GM13977 (cell line): ENCODE results near the gene DUSP5.

ENCODE experiments used
- DNase-seq: peaks from one replicate; pipeline ENCODE4 v3.0.0; 2012; ENCODE audit warnings: low spot score
- in situ Hi-C: fragments of 300-500 bp; cut with MboI; formaldehyde crosslinking; loops from one replicate; pipeline ENCODE4 v1.12.0; 2022; ENCODE audit warnings: low sequenced_read_pairs, low pct_unique_long_range_greater_than_20kb, mixed read lengths, inconsistent platforms; ENCODE audit not compliant: unreplicated experiment
- TF ChIP-seq, protein P1 (sequence below): IDR thresholded peaks from 2 replicates; pipeline ENCODE4 v1.5.1; 2012; ENCODE audit warnings: mild to moderate bottlenecking, control low read depth; ENCODE audit not compliant: insufficient read depth; ENCODE audit errors: extremely low read depth, missing control alignments

DUSP5 gene

GRCh38 chr10:110514848-110515247 lies 17.1 kb downstream of the DUSP5 start:
- TF ChIP-seq, protein P1, sequence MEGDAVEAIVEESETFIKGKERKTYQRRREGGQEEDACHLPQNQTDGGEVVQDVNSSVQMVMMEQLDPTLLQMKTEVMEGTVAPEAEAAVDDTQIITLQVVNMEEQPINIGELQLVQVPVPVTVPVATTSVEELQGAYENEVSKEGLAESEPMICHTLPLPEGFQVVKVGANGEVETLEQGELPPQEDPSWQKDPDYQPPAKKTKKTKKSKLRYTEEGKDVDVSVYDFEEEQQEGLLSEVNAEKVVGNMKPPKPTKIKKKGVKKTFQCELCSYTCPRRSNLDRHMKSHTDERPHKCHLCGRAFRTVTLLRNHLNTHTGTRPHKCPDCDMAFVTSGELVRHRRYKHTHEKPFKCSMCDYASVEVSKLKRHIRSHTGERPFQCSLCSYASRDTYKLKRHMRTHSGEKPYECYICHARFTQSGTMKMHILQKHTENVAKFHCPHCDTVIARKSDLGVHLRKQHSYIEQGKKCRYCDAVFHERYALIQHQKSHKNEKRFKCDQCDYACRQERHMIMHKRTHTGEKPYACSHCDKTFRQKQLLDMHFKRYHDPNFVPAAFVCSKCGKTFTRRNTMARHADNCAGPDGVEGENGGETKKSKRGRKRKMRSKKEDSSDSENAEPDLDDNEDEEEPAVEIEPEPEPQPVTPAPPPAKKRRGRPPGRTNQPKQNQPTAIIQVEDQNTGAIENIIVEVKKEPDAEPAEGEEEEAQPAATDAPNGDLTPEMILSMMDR, result no peak
- in situ Hi-C loops, result no loop called here
- DNase-seq, result no peak

- TF ChIP-seq, protein P1, result no peak
- DNase-seq, result no peak
- in situ Hi-C loops, result no loop called here
These were observed 19.2 kb downstream of the DUSP5 start for GRCh38 chr10:110516815-110517492.

DNA sequence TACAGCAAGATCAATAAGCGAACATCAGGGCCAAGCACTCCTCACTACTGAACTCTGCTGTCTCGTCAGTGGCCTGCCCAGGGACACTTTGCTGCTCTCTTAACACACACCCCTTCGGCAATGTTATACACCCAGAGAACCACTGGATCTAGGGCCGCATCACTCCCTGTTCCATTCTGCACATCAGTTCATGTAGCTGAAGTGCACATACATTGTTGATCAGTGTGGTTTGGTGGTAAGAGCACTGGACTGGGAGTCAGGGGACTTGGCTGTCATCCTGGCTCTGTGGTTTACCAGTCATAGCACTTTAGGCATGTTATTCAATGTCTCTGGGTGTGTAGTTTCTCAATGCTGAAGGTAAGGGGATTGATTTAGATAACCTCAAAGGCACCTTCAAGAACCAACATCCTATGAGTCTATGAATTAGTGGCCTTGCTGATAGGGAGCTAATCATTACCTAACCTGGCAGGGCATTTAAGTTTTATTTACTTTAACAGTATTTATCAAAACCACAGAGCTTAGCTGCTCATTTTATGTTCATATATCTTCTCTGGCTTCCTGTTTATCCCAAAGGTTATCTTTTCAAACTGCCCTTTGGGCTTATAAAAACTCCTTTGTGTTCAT lies 24.8 kb downstream of the DUSP5 start:
- in situ Hi-C loops, result no loop called here
- DNase-seq, result no peak
- TF ChIP-seq, protein P1, result no peak

DNA sequence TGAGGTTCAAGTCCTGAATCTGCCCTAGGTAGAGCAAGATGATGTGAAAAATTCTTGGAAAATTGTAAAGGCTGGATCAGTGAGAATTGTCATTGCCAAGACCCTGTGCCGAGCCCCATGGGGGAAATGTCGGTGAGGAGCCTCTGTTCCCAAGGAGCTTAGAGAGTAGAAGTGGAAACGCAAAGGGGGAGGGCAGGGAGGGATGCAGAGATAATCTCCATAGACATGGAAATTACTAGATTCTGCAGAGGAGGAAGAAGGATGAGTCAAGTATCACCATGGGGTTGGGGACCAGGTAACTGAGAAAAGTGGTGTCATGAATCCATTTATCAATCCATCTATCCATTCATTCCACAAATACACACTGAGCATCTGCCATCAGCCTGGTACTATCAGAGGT lies 26.0 kb downstream of the DUSP5 start:
- in situ Hi-C loops, result no loop called here
- TF ChIP-seq, protein P1, result no peak
- DNase-seq, result no peak

DNA sequence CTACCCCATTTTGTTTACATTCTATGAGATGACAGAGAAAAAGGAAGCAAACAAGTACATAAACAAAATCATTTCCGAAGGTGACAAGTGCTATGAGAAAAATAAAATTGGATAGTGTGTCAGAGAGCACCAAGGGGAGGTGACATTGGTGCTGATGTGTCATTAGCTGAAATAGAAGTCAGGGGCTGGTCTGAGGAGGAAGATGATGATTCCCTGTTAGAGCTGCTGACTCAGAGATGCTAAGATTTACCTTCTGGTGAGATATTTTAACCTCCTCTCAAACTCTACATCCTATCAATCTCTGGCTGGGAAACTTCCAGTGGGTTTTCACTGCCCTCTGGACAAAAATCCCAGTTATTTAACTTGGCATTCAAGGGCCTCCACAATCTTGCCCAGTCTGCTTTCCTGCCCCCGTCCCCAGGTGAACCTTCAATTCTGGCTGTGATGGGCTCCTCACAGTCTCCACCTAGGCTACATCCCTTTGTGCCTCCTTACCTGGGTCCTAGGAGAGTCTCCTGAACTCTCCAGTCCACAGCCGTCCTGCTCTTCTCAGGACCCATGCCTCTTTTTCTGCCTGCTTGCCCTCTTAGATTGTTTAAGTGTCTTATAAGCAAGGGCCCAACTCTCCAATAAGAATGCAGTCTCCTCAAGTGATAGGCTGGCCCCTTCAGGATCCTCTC lies 26.6 kb downstream of the DUSP5 start:
- in situ Hi-C loops, result no loop called here
- DNase-seq, result no peak
- TF ChIP-seq, protein P1, result no peak

GRCh38 chr10:110524859-110525232 lies 27.1 kb downstream of the DUSP5 start:
- TF ChIP-seq, protein P1, result no peak

More at GRCh38 chr10:110524859-110525232, 27.1 kb downstream of the DUSP5 start:
- DNase-seq, result no peak
- in situ Hi-C loops, result no loop called here
